ENCODE measurements around the gene BEAN1.
A peak's percentile ranks its signal among the peaks of the same experiment; 100 is the strongest.

Gene BEAN1

DNA sequence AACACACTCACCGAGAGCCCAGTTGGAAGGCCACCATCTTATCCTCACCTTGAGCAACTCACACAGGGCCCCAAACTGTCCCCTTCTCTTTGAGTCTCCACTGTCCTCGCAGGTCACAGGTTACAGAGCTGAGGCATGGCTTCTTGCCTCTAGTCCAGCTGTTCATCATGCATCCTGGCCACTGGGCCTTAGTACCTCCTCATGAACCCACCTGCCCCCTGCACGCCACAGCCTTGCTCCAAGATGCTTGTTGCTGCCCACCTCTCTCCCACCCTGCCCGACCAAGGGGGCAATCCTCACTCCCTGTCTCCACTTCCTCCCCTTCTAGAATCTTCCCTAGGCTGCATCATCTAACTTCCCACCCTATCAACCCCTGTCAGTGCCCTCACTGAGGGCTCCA lies 43.5 kb upstream of the BEAN1 start:
- Histone ChIP-seq H3K9me3 (ENCODE audit: control insufficient read depth in 5 of 5, low read length in 5 of 5) (no peaks in the 10 kb centered on the region), H3K9ac (ENCODE audit: low read length in 5 of 5) (peak overlapping the region in 3 of 5 donors; percentile 44 to 56 (median 55)), H3K4me1 (ENCODE audit: control insufficient read depth in 5 of 5, insufficient read depth in 5 of 5, low read length in 5 of 5) (peaks cover 7 to 82% (median 14%) of the 10 kb centered on the region in 5 donors), H3K4me3 (ENCODE audit: low read depth in 1 of 5, low read length in 5 of 5) (no peak overlapping the region), H3K27me3 (ENCODE audit: control insufficient read depth in 5 of 5, insufficient read depth in 4 of 5, low read length in 5 of 5) (no peaks in the 10 kb centered on the region), H3K27ac (ENCODE audit: low read depth, low read length) (peak overlapping the region; percentile 84), H3K36me3 (ENCODE audit: control insufficient read depth in 5 of 5, insufficient read depth in 5 of 5, low read length in 5 of 5) (peaks cover 0 to 38% (median 18%) of the 10 kb centered on the region in 5 donors)

DNA sequence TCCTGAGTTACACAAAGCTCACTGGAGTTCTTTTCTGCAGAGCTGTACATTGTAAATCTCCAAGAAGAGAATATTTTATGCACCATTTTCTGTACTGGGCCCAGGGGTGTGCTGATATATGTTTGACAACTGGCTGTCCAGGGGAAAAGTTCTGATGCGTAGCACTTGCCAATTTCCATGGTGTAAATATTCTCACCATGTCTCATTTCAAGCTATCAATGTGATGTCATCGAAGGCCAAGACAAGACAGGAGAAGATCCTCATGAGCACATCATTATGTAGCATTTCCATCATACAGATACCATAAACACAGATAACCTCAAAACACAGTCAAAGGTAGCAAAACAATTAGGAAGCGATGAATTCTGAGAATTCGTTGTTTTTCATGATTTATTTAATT lies 41.7 kb upstream of the BEAN1 start:
- H3K27me3 ChIP-seq (ENCODE audit: control insufficient read depth in 5 of 5, insufficient read depth in 4 of 5, low read length in 5 of 5): no peaks in the 10 kb centered on the region
- H3K27ac ChIP-seq (ENCODE audit: low read depth, low read length): peak overlapping the region; percentile 34
- no peaks in the 10 kb centered on the region for H3K9me3 ChIP-seq (ENCODE audit: control insufficient read depth in 5 of 5, low read length in 5 of 5)
- H3K4me1 ChIP-seq (ENCODE audit: control insufficient read depth in 5 of 5, insufficient read depth in 5 of 5, low read length in 5 of 5): peaks cover 5 to 69% (median 14%) of the 10 kb centered on the region in 5 donors
- peaks cover 0 to 46% (median 30%) of the 10 kb centered on the region in 5 donors for H3K36me3 ChIP-seq (ENCODE audit: control insufficient read depth in 5 of 5, insufficient read depth in 5 of 5, low read length in 5 of 5)
- no peak overlapping the region for H3K4me3 ChIP-seq (ENCODE audit: low read depth in 1 of 5, low read length in 5 of 5)
- no peak overlapping the region for H3K9ac ChIP-seq (ENCODE audit: low read length in 5 of 5)

DNA sequence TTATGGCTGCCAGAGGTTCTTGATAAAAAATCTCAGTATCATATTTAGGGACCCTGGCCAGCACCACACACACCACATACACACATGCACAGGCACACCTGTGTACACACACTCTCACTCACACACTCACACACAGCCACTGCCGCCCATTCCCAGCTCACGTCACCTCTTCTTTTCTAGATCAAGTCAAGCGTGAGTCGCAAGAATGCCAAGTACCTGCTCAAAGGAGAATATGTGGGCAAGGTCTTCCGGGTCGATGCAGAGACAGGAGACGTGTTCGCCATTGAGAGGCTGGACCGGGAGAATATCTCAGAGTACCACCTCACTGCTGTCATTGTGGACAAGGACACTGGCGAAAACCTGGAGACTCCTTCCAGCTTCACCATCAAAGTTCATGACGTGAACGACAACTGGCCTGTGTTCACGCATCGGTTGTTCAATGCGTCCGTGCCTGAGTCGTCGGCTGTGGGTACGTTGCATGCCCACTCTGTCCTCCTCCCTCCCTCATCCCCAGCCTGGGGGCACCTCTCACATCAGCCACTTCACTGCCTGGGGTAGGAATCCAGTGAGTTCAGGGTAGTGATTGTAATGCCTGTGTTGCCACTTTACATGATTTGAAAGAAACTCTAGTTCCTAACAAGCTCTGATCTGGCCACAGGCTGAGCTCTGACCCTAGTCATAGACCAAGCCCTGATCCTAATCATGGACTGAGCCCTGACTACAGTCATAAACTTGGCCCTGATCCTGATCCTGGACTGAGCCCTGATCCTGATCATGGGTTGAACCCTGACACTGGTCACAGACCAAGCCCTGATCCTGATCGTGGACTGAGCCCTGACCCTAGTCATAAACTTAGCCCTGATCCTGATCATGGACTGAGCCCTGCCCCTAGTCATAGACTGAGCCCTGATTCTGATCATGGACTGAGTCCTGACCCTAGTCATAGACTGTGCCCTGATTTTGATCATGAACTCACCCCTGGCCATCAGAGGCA lies 40.2 kb upstream of the BEAN1 start:
- no peaks in the 10 kb centered on the region for H3K27me3 ChIP-seq (ENCODE audit: control insufficient read depth in 5 of 5, insufficient read depth in 4 of 5, low read length in 5 of 5)
- H3K4me3 ChIP-seq (ENCODE audit: low read depth in 1 of 5, low read length in 5 of 5): no peak overlapping the region
- no peaks in the 10 kb centered on the region for H3K9me3 ChIP-seq (ENCODE audit: control insufficient read depth in 5 of 5, low read length in 5 of 5)
- H3K9ac ChIP-seq (ENCODE audit: low read length in 5 of 5): peak overlapping the region in 1 of 5 donors; percentile 66
- peak overlapping the region; percentile 45 for H3K27ac ChIP-seq (ENCODE audit: low read depth, low read length)
- peaks cover 0 to 50% (median 33%) of the 10 kb centered on the region in 5 donors for H3K36me3 ChIP-seq (ENCODE audit: control insufficient read depth in 5 of 5, insufficient read depth in 5 of 5, low read length in 5 of 5)
- H3K4me1 ChIP-seq (ENCODE audit: control insufficient read depth in 5 of 5, insufficient read depth in 5 of 5, low read length in 5 of 5): peaks cover 5 to 57% (median 14%) of the 10 kb centered on the region in 5 donors

DNA sequence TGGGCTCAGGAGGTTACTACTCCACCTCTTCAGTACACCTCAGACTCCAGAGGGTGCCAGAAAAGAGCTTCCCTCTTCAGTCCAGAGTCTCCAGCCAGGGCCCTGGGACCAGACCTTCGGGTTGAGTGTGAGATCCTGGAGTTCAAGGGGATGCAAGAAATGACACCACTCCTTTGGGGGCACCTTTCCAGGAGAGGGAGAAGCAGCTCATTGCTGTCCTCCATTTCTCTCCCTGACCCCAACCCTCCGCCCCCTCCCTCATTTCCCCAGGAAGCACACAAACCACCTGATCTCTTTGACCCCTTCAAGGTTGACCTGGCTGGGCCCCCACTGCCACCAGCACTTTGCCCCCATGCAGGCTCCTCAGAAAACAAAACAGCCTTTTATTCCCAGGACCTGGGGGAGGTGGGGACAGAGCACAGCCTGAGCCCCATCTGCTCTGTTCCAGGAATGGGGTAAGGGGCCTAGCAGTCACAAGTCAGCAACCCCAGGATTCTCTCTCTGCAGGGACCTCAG lies 39.2 kb upstream of the BEAN1 start:
- peak overlapping the region in 1 of 5 donors; percentile 66 for H3K9ac ChIP-seq (ENCODE audit: low read length in 5 of 5)
- H3K4me3 ChIP-seq (ENCODE audit: low read depth in 1 of 5, low read length in 5 of 5): no peak overlapping the region
- H3K27me3 ChIP-seq (ENCODE audit: control insufficient read depth in 5 of 5, insufficient read depth in 4 of 5, low read length in 5 of 5): no peaks in the 10 kb centered on the region
- peaks cover 0 to 56% (median 37%) of the 10 kb centered on the region in 5 donors for H3K36me3 ChIP-seq (ENCODE audit: control insufficient read depth in 5 of 5, insufficient read depth in 5 of 5, low read length in 5 of 5)
- H3K9me3 ChIP-seq (ENCODE audit: control insufficient read depth in 5 of 5, low read length in 5 of 5): no peaks in the 10 kb centered on the region
- H3K4me1 ChIP-seq (ENCODE audit: control insufficient read depth in 5 of 5, insufficient read depth in 5 of 5, low read length in 5 of 5): peaks cover 5 to 54% (median 13%) of the 10 kb centered on the region in 5 donors
- H3K27ac ChIP-seq (ENCODE audit: low read depth, low read length): peak overlapping the region; percentile 45

DNA sequence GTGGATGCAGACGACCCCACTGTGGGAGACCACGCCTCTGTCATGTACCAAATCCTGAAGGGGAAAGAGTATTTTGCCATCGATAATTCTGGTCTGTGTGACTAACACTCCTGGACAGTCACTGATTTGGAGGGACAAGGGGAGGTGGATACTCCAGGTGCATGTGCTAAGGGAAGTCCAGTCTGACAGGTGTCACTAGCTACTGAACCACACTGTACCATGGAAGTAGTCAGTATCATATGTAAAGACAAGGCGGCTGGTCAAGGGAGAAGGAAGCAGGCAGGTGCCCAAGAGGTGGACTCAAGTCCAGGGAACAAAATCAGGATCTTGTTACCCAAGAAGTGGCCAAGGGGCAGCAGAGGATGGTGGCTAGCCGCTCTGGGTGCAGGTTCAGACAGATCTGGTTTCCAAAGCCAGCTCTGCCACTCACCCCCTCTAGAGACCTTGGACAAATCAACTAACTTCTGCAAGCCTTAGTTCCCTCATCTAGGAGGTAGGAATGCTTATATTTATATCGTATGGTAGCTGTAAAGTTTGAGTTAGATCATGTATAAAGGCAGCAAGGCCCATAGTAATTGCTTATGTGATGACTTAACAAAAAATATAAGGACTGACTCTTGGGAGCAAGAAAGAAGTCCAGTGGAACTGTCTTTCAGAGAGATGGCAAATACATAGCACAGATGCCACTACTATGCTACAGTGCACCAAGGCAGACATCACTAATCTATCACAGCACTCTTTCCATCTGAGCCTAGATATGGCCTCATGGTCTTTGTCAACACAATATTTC lies 38.5 kb upstream of the BEAN1 start:
- H3K4me1 ChIP-seq (ENCODE audit: control insufficient read depth in 5 of 5, insufficient read depth in 5 of 5, low read length in 5 of 5): peaks cover 1 to 47% (median 6%) of the 10 kb centered on the region in 5 donors
- no peaks in the 10 kb centered on the region for H3K9me3 ChIP-seq (ENCODE audit: control insufficient read depth in 5 of 5, low read length in 5 of 5)
- H3K4me3 ChIP-seq (ENCODE audit: low read depth in 1 of 5, low read length in 5 of 5): no peak overlapping the region
- H3K9ac ChIP-seq (ENCODE audit: low read length in 5 of 5): no peak overlapping the region
- peaks cover 0 to 57% (median 37%) of the 10 kb centered on the region in 5 donors for H3K36me3 ChIP-seq (ENCODE audit: control insufficient read depth in 5 of 5, insufficient read depth in 5 of 5, low read length in 5 of 5)
- no peaks in the 10 kb centered on the region for H3K27me3 ChIP-seq (ENCODE audit: control insufficient read depth in 5 of 5, insufficient read depth in 4 of 5, low read length in 5 of 5)
- H3K27ac ChIP-seq (ENCODE audit: low read depth, low read length): no peak overlapping the region

DNA sequence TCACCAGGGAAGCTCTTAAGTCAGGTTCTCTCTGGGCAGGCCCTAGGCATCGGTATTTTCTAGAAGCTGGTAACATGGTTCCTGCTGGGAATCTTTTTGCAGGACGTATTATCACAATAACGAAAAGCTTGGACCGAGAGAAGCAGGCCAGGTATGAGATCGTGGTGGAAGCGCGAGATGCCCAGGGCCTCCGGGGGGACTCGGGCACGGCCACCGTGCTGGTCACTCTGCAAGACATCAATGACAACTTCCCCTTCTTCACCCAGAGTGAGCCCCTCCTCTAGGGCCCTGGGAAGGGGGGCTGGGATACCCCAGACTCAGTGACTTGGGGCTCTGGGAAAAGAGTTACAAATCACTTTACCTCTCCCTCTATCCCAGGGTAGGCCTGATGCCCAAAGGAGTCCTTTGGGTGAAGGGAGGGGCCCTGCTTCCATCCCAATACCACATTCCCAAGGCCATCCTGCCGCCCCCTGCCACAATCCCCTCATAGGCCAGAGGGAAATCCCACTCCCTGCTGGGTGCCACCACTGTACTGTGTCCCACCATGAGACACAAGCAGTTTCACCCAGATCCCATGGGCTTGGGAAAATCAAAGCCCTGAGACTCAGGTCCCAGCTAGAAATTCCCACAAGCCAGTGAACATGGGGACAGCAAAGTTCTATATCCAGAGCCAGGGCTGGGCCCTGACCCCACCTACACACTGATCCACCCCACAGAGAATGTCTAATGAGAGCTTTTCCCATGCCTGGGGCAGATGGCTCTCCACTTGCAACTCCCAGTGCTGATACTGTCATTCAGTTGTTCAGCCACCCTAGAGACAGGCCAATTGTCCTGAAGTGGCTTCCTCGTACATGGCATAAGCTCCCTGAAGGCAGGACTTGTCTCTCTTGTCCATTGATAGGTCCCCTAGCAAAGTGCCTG lies 37.6 kb upstream of the BEAN1 start:
- H3K36me3 ChIP-seq (ENCODE audit: control insufficient read depth in 5 of 5, insufficient read depth in 5 of 5, low read length in 5 of 5): peaks cover 0 to 57% (median 37%) of the 10 kb centered on the region in 5 donors
- no peaks in the 10 kb centered on the region for H3K27me3 ChIP-seq (ENCODE audit: control insufficient read depth in 5 of 5, insufficient read depth in 4 of 5, low read length in 5 of 5)
- H3K4me3 ChIP-seq (ENCODE audit: low read depth in 1 of 5, low read length in 5 of 5): no peak overlapping the region
- H3K9ac ChIP-seq (ENCODE audit: low read length in 5 of 5): no peak overlapping the region
- peaks cover 0 to 44% (median 4%) of the 10 kb centered on the region in 5 donors for H3K4me1 ChIP-seq (ENCODE audit: control insufficient read depth in 5 of 5, insufficient read depth in 5 of 5, low read length in 5 of 5)
- no peaks in the 10 kb centered on the region for H3K9me3 ChIP-seq (ENCODE audit: control insufficient read depth in 5 of 5, low read length in 5 of 5)
- no peak overlapping the region for H3K27ac ChIP-seq (ENCODE audit: low read depth, low read length)

DNA sequence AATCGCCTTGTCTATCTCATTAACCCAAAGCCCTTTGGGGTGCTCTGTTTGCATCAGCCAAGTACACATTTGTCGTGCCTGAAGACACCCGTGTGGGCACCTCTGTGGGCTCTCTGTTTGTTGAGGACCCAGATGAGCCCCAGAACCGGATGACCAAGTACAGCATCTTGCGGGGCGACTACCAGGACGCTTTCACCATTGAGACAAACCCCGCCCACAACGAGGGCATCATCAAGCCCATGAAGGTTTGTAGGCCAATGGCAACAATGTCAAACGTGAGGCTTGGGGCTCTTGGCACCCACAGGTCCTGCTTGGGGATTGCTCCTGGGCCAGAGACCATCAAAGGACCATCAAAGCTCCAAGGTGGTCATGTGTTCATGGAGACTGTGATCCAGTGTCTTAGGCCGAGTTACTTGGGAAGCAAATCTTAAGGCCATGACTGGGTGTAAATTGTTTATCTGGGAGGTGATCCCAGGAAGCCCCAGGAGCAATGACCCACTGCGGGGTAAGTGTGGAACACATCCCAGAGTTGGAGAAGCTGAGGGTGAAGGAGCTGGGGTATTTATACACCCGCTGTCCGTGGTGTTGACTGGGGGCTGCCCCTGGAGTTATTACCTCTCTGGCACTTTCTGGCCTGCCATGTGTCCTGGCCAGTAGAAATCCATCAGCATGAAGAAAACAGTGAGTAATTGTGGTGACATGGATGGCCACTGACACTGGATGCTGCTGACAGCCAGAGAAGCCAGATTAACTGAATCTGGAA lies 36.6 kb upstream of the BEAN1 start:
- H3K4me1 ChIP-seq (ENCODE audit: control insufficient read depth in 5 of 5, insufficient read depth in 5 of 5, low read length in 5 of 5): peaks cover 0 to 37% (median 4%) of the 10 kb centered on the region in 5 donors
- H3K9ac ChIP-seq (ENCODE audit: low read length in 5 of 5): no peak overlapping the region
- H3K27me3 ChIP-seq (ENCODE audit: control insufficient read depth in 5 of 5, insufficient read depth in 4 of 5, low read length in 5 of 5): no peaks in the 10 kb centered on the region
- H3K27ac ChIP-seq (ENCODE audit: low read depth, low read length): no peak overlapping the region
- H3K9me3 ChIP-seq (ENCODE audit: control insufficient read depth in 5 of 5, low read length in 5 of 5): no peaks in the 10 kb centered on the region
- peaks cover 0 to 57% (median 38%) of the 10 kb centered on the region in 5 donors for H3K36me3 ChIP-seq (ENCODE audit: control insufficient read depth in 5 of 5, insufficient read depth in 5 of 5, low read length in 5 of 5)
- H3K4me3 ChIP-seq (ENCODE audit: low read depth in 1 of 5, low read length in 5 of 5): no peak overlapping the region

DNA sequence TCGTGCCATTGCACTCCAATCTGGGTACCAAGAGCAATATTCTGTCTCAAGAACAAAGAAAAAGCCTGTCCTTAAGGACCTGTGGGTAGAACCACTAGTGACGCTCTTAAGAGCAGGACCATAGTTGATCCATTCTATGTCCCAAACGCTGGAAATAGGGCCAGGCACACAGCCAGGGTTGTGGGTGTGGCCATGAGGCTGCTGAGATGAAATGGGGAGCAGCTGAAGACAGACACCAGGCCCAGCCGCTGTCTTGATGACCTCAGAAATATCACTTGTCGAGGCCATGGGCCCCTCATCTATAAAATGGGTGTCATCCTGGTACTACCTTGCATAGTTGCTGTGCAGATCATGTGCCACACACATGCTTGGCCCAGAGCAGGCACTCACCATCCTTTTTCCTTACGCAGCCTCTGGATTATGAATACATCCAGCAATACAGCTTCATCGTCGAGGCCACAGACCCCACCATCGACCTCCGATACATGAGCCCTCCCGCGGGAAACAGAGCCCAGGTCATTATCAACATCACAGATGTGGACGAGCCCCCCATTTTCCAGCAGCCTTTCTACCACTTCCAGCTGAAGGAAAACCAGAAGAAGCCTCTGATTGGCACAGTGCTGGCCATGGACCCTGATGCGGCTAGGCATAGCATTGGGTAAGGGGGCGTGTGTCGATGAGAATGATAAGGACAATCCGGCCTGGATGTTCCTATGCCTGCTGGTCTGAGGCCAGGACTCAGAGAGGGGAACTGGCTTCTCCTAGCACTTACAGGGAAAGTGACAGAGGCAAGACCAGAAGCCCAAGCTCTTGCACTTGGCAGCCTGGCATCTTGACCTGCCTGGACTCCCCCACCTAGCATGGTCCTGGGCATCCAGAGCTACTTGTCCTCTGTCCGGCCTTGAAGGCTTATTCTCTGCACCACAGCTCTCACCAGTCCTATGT lies 35.1 kb upstream of the BEAN1 start:
- H3K27me3 ChIP-seq (ENCODE audit: control insufficient read depth in 5 of 5, insufficient read depth in 4 of 5, low read length in 5 of 5): no peaks in the 10 kb centered on the region
- peaks cover 0 to 26% (median 2%) of the 10 kb centered on the region in 5 donors for H3K4me1 ChIP-seq (ENCODE audit: control insufficient read depth in 5 of 5, insufficient read depth in 5 of 5, low read length in 5 of 5)
- no peak overlapping the region for H3K9ac ChIP-seq (ENCODE audit: low read length in 5 of 5)

More for the DNA sequence above, 35.1 kb upstream of the BEAN1 start:
- no peak overlapping the region for H3K27ac ChIP-seq (ENCODE audit: low read depth, low read length)
- no peak overlapping the region for H3K4me3 ChIP-seq (ENCODE audit: low read depth in 1 of 5, low read length in 5 of 5)
- H3K9me3 ChIP-seq (ENCODE audit: control insufficient read depth in 5 of 5, low read length in 5 of 5): no peaks in the 10 kb centered on the region
- H3K36me3 ChIP-seq (ENCODE audit: control insufficient read depth in 5 of 5, insufficient read depth in 5 of 5, low read length in 5 of 5): peaks cover 0 to 61% (median 38%) of the 10 kb centered on the region in 5 donors

All from subcutaneous abdominal adipose tissue (tissue), 5 donors.